ENCODE measurements around the gene MITD1.
"Not testable (repeated sequence)": the region's sequence is repeated elsewhere in the genome, so short reads cannot be mapped to it uniquely, and the experiment has no call there.

MITD1 gene

DNA sequence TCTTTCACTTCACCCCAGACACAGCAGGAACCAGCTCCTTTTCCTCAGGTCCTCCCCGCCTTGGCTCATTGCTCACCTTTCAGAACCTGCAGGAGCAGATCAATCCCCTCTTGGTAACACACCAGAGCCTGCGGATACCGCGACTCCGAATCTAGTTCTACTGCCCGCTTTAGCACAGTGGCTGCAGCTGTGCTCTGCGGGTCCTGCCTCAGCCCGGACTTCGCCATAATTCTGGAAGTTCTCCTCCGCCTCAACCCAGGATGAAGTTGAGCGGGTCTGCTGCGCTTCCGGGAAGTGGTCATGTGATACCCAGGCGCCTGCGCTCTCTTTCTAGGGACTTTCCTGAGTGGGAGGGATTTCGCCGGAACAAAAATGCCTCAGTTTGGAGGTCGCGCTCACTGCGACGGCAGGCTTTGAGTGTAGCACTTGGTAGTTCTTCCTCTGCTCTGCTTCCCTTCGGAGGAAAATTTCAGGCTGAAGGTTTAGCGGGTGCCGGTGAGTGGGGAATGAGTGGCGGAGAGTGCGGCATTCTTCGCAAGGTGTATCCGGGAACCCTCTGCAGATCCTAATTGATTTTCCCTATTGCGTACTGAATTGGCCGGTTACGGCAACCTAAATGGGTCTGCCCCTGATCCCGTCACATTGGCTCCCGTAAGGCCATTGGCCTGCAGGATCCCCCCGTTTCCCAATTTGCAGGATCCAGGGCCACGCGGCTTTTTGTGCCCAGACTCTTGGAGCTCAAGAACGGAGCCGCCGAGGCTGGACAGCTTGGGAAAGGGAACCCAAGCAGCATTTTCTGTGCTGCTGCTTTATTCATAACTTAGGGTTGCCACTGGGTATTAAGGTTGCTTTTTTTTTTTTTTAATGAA lies at the start of gene MITD1, which contains the start of gene MRPL30:
MITD1 (minus strand) TSS at position 304 of the 869 bp plus-strand sequence; CDS start at position 227, 77 bp downstream.
MRPL30 (plus strand) TSS at position 430 of the 869 bp plus-strand sequence. CDS start 5,020 bp downstream, outside the sequence.
- DNase-seq = peak; percentile 86

- no peak for DNase-seq
Measured at GRCh38 chr2:99217929-99218501, 37.2 kb upstream of the MITD1 start.

GRCh38 chr2:99216096-99216495 lies 35.2 kb upstream of the MITD1 start:
- DNase-seq = no peak

DNA sequence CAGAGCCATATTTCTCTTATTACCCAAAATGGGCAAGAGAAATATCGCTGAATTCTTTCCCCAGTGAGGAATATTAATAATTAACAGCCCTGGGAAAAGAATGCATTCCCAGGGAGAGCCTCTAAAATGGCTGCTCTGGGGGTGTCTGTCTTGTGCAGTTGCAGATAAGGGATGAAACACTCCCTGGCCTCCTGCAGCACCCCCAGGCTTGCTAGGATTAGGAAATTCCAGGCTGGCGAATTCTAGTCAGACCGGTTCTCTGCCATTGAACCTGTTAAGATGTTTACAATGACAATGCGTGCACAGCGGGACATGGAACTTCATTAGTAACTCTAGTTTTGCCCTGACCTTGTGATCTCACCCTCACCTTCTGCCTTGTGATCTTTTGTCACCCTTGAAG lies 24.6 kb upstream of the MITD1 start:
- no peak for DNase-seq

- no peak for DNase-seq
Measured at GRCh38 chr2:99201959-99202678, 21.3 kb upstream of the MITD1 start.

- no peak for DNase-seq
Measured at GRCh38 chr2:99200076-99200800, 19.4 kb upstream of the MITD1 start.

DNA sequence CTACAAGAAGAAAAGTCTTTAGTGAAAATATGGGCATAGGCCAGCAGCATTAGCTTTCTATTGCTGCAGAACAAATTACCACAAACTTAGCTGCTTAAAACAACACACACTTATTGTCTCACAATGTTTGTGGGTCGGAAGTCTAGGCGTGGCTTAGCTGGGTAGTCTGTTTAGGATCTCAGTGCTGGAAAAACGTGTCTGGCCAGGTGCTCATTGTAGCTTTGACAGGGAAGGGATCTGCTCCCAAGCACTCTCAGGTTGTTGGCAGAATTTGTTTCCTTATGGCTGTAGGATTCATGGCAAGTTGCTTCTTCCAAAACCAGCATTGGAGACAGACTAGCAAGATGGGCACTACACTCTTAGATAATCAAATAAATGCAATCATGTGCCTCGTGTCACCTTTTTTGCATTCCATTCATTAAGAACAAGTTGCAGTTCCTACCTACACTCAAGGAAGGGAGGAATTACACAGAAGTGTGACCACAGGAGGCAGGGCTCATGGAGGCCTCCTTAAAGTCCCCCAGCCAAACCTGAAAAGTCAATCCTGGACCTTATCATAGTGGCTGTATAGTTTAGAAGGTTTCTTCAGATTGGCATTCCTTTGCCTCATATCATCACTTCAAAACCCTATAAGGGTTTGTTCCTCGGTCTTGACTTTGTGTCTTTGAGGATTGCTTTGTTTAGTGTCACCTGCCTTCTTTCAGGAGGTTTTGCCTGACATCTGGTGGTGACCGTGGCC lies 17.4 kb upstream of the MITD1 start:
- DNase-seq = no peak

GRCh38 chr2:99192364-99192763 lies 11.5 kb upstream of the MITD1 start:
- DNase-seq = not testable (repeated sequence)

DNA sequence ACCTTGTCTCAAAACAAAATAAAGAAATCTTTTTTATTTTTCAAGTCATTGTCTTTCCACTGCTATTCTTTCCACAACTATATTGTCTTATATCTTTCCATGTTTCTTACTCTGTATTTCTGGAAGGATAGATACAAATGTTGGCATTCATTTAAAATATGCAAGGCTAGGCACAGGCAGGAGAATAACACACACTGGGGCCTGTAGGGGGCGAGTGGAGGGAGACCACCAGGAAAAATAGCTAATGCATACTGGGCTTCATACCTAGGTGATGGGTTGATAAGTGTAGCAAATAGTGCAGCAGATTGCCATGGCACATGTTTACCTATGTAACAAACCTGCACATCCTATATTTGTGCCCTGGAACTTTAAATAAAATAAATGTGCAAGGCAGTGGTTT lies 9.7 kb upstream of the MITD1 start:
- DNase-seq = no peak

DNA sequence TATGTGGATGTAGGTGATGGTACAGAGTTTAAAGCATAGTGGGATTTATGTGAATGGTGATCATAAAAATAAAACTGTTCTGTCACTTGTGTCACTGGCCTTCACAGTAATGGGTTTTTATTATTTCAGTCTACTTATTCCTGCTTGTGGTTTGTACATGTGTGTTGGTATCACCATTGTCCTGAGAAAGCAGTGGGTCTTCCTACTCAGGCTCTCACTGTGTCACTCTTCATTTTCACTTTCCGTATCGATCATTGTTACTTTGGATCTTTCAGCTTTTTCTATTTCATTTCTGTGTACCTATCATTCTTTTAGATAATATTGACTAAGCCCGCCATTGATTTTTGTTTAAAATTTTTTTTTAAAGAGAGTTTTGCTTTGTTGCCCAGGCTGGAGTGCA lies 7.5 kb upstream of the MITD1 start:
- no peak for DNase-seq

DNA sequence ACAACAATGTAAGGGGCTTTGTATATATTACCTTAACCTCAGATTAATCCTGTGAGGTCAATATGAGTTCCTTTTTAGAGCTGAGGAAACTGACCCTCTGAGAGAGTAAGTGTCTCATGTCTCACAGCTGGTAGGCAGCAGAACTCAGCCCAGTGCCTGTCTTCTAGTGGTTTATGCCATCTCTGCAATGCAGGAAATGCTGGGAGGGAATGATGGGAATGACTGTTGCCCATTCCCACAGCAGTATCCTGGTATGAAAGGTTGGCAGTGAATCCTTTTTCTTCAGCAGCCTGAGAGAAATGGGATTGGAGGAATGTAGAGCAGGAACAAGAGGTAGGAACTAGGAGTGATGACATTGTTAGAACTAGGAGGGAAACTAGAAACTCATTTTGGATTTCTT lies 6.2 kb upstream of the MITD1 start:
- no peak for DNase-seq

GRCh38 chr2:99184811-99185210 lies 4.0 kb upstream of the MITD1 start:
- no peak for DNase-seq

DNA sequence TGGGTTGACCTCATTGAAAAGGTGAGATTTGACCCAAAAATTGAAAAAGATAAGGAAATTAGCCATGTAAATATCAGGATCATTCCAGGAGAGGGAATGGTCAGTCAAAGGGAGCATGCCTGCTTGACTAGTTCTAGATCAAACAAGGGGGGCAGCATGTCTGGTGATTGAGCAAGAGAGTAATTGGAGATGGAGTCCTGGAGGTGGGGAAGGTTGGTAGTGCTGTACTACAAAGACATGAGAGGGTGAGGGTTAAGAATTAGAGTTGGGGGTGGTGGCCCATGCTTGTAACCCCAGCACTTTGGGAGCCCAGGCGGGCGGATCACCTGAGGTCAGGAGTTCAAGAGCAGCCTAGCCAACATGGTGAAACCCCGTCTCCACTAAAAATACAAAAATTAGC lies 2.2 kb upstream of the MITD1 start:
- DNase-seq = no peak

DNA sequence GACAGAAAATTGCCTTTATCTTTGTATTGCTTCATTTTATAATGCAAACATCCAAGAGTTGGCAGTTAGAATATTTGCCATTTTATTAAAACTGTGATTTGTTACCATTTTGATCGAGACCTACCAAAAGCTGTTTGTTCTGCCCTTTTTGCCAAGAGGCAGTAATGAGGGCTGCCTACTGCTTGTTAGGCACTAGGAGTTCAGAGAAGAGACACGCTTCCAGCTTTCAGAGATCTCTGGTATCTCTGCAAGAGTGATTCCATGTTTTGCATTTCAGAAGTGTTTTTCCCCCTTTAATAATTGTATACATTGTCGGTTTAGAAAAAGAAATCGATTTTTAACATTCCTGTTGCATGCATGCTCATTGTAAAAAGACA lies 754 bp upstream of the MITD1 start:
- no peak for DNase-seq

DNA sequence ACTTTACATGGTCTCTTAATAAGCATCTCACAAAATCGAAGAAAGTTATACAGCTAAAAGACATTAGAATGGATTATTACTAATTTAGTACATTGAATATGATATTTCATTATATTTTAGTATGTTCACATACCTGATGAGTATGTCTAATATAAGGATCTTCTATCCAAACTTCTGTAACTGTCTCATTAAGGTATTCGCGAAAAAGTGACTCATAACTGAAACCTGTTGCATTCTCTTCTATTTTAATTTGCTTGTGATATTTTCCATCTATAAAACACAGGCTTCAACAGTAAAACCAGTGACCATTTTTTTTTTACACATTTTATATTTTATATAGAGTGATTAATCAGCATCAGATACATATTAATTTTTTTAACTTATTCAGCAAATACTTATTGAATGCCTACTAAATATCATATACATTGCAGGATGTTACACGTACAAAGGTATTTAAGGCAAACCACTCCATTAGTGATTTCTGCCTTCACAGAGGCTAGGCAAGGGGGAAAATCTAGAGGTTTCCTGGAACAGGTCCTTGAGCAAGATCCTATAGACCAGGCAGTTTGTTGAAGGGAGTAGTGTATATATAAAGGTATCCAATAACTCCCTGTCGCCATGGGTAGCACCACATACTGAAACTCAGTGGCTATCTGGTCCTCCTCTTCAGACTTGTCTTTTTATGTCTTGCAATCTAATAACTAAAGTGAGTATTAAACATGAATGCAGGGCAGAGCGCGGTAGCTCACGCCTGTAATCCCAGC lies 9.3 kb downstream of the MITD1 start:
- DNase-seq = no peak

GRCh38 chr2:99169534-99169933 lies 11.3 kb downstream of the MITD1 start:
- DNase-seq = no peak

DNA sequence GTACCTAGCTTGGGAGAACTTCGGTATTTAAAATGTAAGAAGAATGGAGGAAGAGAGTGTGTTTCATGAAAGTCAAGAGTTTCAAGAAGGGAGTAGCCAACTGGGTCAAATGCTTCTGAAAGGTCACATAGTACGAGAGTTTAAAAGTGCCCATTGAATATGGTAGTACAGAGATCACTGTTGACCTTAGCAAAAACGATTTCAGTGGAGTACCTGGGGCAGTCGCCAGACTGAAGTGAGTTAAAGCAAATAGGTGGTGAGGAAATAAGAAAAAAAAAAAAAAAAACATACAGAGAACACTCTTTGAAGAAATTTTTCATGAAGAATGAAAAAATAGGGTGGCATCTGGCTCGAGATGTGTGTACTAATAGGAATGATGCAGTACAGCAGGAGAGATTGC lies 14.6 kb downstream of the MITD1 start:
- no peak for DNase-seq

DNA sequence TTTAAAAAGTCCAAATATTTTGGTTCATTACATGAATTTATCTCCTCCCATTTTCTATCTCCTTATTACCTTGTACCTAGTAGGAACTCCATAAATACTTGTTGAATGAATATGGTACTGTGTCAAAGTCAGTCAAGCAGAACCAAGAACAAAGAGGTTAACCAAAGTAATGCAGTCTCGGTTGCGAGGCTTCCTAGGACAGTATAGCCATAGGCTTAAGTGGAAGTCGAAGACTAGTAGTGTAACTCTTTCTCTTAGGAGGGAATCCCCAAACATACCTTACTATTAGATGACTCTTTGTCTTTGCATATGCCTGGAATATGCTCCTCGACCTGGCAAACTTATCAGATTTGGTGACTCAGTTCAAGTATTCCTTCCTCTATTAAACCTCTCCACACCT lies 21.3 kb downstream of the MITD1 start:
- DNase-seq = no peak

GRCh38 chr2:99158599-99158998 lies 22.3 kb downstream of the MITD1 start:
- DNase-seq = no peak

GRCh38 chr2:99156891-99157290 lies 24.0 kb downstream of the MITD1 start:
- DNase-seq = no peak

Data from activated CD4-positive, alpha-beta T cell treated with anti-CD3 and anti-CD28 coated beads, Interleukin-2, amount 50 U/mL, for 1 hour (primary cell).